ENCODE measurements around the gene ELN.

- TF ChIP-seq CTCF (conservative IDR thresholded peaks at IDR 0.05; ENCODE audit: low read depth, low read length) = no peak
- TF ChIP-seq EZH2 (IDR thresholded peaks at IDR 0.05; ENCODE audit: borderline replicate concordance, low read depth, low read length, poor library complexity, severe bottlenecking) = no peak
Observed at GRCh38 chr7:74018246-74018895, 9.6 kb upstream of the ELN start.
